Smooth muscle cell (in vitro differentiated cells): ENCODE results near the gene ZNF616. TPM values are rescaled to one million over a fixed set of nuclear protein-coding genes. Genes with fewer than 3 reads are reported as not detected.
"Not testable (repeated sequence)": the region's sequence is repeated elsewhere in the genome, so short reads cannot be mapped to it uniquely, and the experiment has no call there.

ENCODE experiments used
- DNase-seq: peaks from one replicate; lab custom pipeline; 2025; ENCODE audit not compliant: unreplicated experiment; lab: John Stamatoyannopoulos, UW
- H2AFZ ChIP-seq: fragments of 200-600 bp; sonication (generic); 2 replicates; pipeline ENCODE4 v1.6.0; 2016; ENCODE audit warnings: antibody characterized with exemption, low read depth, mild to moderate bottlenecking
- H3F3A ChIP-seq: fragments of 200-600 bp; sonication (generic); 2 replicates; pipeline ENCODE4 v1.6.0; 2017; ENCODE audit warnings: antibody characterized with exemption, low read depth
- H3K27ac ChIP-seq: fragments of 200-600 bp; sonication (generic); 2 replicates; pipeline ENCODE4 v1.5.1; 2016; ENCODE audit warnings: low read depth, mild to moderate bottlenecking
- H3K27me3 ChIP-seq: fragments of 200-600 bp; sonication (generic); 2 replicates; pipeline ENCODE4 v1.6.1; 2016; ENCODE audit warnings: low read depth, mild to moderate bottlenecking
- H3K36me3 ChIP-seq: fragments of 200-600 bp; sonication (generic); 2 replicates; pipeline ENCODE4 v1.5.1; 2016; ENCODE audit warnings: low read depth
- H3K4me1 ChIP-seq: fragments of 200-600 bp; sonication (generic); 2 replicates; pipeline ENCODE4 v1.5.1; 2016; ENCODE audit warnings: low read depth
- H3K4me2 ChIP-seq: fragments of 200-600 bp; sonication (generic); 2 replicates; pipeline ENCODE4 v1.6.0; 2016; ENCODE audit warnings: mild to moderate bottlenecking
- H3K4me3 ChIP-seq: fragments of 200-600 bp; sonication (generic); 2 replicates; pipeline ENCODE4 v1.5.1; 2016; ENCODE audit warnings: mild to moderate bottlenecking
- H3K79me2 ChIP-seq: fragments of 200-600 bp; sonication (generic); 2 replicates; pipeline ENCODE4 v1.6.0; 2016; ENCODE audit warnings: low read depth, mild to moderate bottlenecking
- H3K9ac ChIP-seq: fragments of 200-600 bp; sonication (generic); 2 replicates; pipeline ENCODE4 v1.6.0; 2016; ENCODE audit warnings: low read depth
- H3K9me3 ChIP-seq: fragments of 200-600 bp; sonication (generic); replicated peaks from 2 replicates; pipeline ENCODE4 v1.5.1; 2016; ENCODE audit warnings: low read depth
- H4K20me1 ChIP-seq: fragments of 200-600 bp; sonication (generic); 2 replicates; pipeline ENCODE4 v1.6.0; 2016; ENCODE audit warnings: low read depth
- CTCF ChIP-seq: fragments of 200-600 bp; sonication (generic); IDR thresholded peaks from 2 replicates; pipeline ENCODE4 v1.5.1; 2017; ENCODE audit warnings: borderline replicate concordance, mild to moderate bottlenecking, antibody characterized with exemption; ENCODE audit not compliant: insufficient read depth, poor library complexity, severe bottlenecking
- WGBS: methylation state at CpG from one replicate; pipeline ENCODE4 v1.1.7; 2016; ENCODE audit warnings: low lambda C conversion rate; 5-methylcytosine and 5-hydroxymethylcytosine counted together
- polyA plus RNA-seq: library from polyadenylated mRNA; unstranded; fragments of >200 nt; fragmentation: Nextera tagmentation; extraction: Ambion mirVana; gene quantifications from 2 replicates; pipeline ENCODE4 v1.2.1, GENCODE V29; 2016
- total RNA-seq: library from RNA; depleted of rRNA; stranded (reverse); fragments of >200 nt; gene quantifications from 2 replicates; pipeline ENCODE4 v1.2.3, GENCODE V29; 2014

Gene ZNF616
- total and polyA plus RNA-seq, 2 experiments from 2014 or later = 8.7 to 11.3 TPM

- no peak for DNase-seq
- Histone ChIP-seq H3K36me3 (no peaks in the 10 kb centered on the region), H3K27me3 (no peaks in the 10 kb centered on the region), H3K4me1 (no peaks in the 10 kb centered on the region), H3K27ac (no peak overlapping the region), H3K4me2 (no peak overlapping the region), H3F3A (no peaks in the 10 kb centered on the region), H3K79me2 (no peaks in the 10 kb centered on the region), H3K9ac (no peak overlapping the region), H3K4me3 (no peak overlapping the region), H3K9me3 (peaks cover 33% of the 10 kb centered on the region), H4K20me1 (no peaks in the 10 kb centered on the region), H2AFZ (no peak overlapping the region)
- WGBS = 91% methylated on average over 2 of the region's 2 CpGs
- TF ChIP-seq CTCF = no peak
Measured at GRCh38 chr19:52101866-52102562, 37.7 kb downstream of the ZNF616 start.

GRCh38 chr19:52099497-52100138, 40.1 kb downstream of the ZNF616 start:
- Histone ChIP-seq H3K79me2 (peaks cover 7% of the 10 kb centered on the region), H3K4me1 (no peaks in the 10 kb centered on the region), H3K27me3 (no peaks in the 10 kb centered on the region), H3K9ac (no peak overlapping the region), H3K4me3 (no peak overlapping the region), H2AFZ (no peak overlapping the region), H3K9me3 (peaks cover 24% of the 10 kb centered on the region), H3K36me3 (no peaks in the 10 kb centered on the region), H3K27ac (no peak overlapping the region), H3F3A (no peaks in the 10 kb centered on the region), H4K20me1 (peaks cover 3% of the 10 kb centered on the region), H3K4me2 (no peak overlapping the region)
- no peak for DNase-seq
- no peak for TF ChIP-seq CTCF
- 90% methylated on average over 2 of the region's 2 CpGs for WGBS

GRCh38 chr19:52096416-52096815, 43.3 kb downstream of the ZNF616 start:
- H3K9ac ChIP-seq, H3K9me3 ChIP-seq, H3K27me3 ChIP-seq, DNase-seq, H3K4me1 ChIP-seq, H3K27ac ChIP-seq, H3K4me2 ChIP-seq, H3F3A ChIP-seq: not testable (repeated sequence)
- H4K20me1 ChIP-seq = peaks cover 18% of the 10 kb centered on the region
- peaks cover 17% of the 10 kb centered on the region for H3K36me3 ChIP-seq
- H3K79me2 ChIP-seq = peaks cover 39% of the 10 kb centered on the region
- WGBS = 98% methylated on average over 3 of the region's 3 CpGs
- peak overlapping the region; percentile 48 for H2AFZ ChIP-seq
- H3K4me3 ChIP-seq = peak overlapping the region; percentile 79

GRCh38 chr19:52095172-52096014, 44.3 kb downstream of the ZNF616 start, which contains the start of gene ZNF841:
Gene ZNF841, minus strand, starts transcription at chr19:52095765. Its CDS starts 10,964 bp downstream, at chr19:52084801.
- Histone ChIP-seq H3K4me1 (peaks cover 6% of the 10 kb centered on the region), H3K9ac (peak within 1 kb of the TSS; percentile 68), H3K27me3 (no peaks in the 10 kb centered on the region), H3K79me2 (peaks cover 48% of the 10 kb centered on the region), H3K9me3 (no peaks in the 10 kb centered on the region), H3K36me3 (peaks cover 23% of the 10 kb centered on the region), H3F3A (no peaks in the 10 kb centered on the region), H3K4me3 (peak within 1 kb of the TSS; percentile 79), H3K4me2 (peak within 1 kb of the TSS; percentile 94), H2AFZ (peak within 1 kb of the TSS; percentile 53), H3K27ac (peak within 1 kb of the TSS; percentile 60), H4K20me1 (peaks cover 18% of the 10 kb centered on the region)
- TF ChIP-seq CTCF = peak; percentile 9
- WGBS = 3% methylated on average over 57 of the region's 59 CpGs
- peak; percentile 75 for DNase-seq
